ENCODE results near the gene USP4. TPM values are rescaled to one million over a fixed set of nuclear protein-coding genes. Genes with fewer than 3 reads are reported as not detected.

The USP4 gene
- polyA plus RNA-seq, 3 donors = 68.6 to 125 (median 78.9) TPM

DNA sequence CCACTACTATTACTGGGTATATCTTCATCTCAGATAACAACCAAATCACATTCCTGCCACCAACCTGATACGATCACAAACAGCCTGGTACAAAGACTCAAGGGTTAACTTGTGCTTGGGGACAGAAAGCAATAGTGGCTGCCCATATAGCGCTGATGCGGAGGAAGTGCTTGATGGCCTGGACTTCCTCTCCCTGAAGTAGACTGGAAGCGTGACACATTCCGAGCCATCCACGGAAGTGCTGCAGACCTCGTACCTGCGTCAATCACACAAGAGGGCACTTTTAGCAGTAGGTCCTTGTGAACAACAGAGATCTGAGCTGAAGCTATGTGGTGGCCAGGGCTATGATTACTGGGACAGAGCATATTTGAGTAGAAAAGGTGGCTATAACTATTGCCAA, 45.5 kb downstream of the USP4 start:
- Mint-ChIP-seq H3K4me1 (peaks cover 10% of the 10 kb centered on the region), H3K27ac (peak overlapping the region in 2 of 7 donors; percentile 48 to 54), H3K27me3 (ENCODE audit: low read depth in 3 of 3) (no peaks in the 10 kb centered on the region), H3K36me3 (peaks cover 76 to 97% of the 10 kb centered on the region in 2 donors), H3K9me3 (no peaks in the 10 kb centered on the region), H3K4me3 (no peak overlapping the region)
- Histone ChIP-seq H3K27me3 (ENCODE audit: control insufficient read depth in 2 of 2, insufficient read depth in 2 of 2, low read length in 2 of 2) (no peaks in the 10 kb centered on the region), H3K36me3 (replicated peaks in 1 of 2; ENCODE audit: control insufficient read depth in 1 of 2, insufficient read depth in 2 of 2, low read length in 2 of 2) (peaks cover 76 to 95% of the 10 kb centered on the region in 2 donors), H3K79me2 (ENCODE audit: insufficient read depth, low read length) (no peaks in the 10 kb centered on the region), H3K27ac (ENCODE audit: low read depth in 1 of 2, low read length in 2 of 2) (peak overlapping the region in 1 of 2 donors; percentile 7), H3K4me3 (replicated peaks in 1 of 3; ENCODE audit: low read depth in 2 of 3, low read length in 3 of 3) (no peak overlapping the region), H3K9ac (ENCODE audit: insufficient read depth, low read length, poor library complexity, severe bottlenecking) (no peak overlapping the region), H3K4me2 (replicated peaks; ENCODE audit: extremely low read depth, low read length, poor library complexity, severe bottlenecking) (no peak overlapping the region), H4K20me1 (ENCODE audit: insufficient read depth, low read length) (peaks cover 40% of the 10 kb centered on the region), H3K9me3 (replicated peaks in 1 of 2; ENCODE audit: control insufficient read depth in 1 of 2, insufficient read depth in 1 of 2, low read length in 2 of 2) (no peaks in the 10 kb centered on the region), H3K4me1 (ENCODE audit: control insufficient read depth in 1 of 2, insufficient read depth in 2 of 2, low read length in 2 of 2) (peaks cover 4 to 10% of the 10 kb centered on the region in 2 donors), H2AFZ (ENCODE audit: insufficient read depth, low read depth, low read length, poor library complexity, severe bottlenecking) (no peak overlapping the region)
- 80% methylated on average over 8 of the region's 8 CpGs for WGBS (ENCODE audit: insufficient coverage)
- TF ChIP-seq, protein P1, sequence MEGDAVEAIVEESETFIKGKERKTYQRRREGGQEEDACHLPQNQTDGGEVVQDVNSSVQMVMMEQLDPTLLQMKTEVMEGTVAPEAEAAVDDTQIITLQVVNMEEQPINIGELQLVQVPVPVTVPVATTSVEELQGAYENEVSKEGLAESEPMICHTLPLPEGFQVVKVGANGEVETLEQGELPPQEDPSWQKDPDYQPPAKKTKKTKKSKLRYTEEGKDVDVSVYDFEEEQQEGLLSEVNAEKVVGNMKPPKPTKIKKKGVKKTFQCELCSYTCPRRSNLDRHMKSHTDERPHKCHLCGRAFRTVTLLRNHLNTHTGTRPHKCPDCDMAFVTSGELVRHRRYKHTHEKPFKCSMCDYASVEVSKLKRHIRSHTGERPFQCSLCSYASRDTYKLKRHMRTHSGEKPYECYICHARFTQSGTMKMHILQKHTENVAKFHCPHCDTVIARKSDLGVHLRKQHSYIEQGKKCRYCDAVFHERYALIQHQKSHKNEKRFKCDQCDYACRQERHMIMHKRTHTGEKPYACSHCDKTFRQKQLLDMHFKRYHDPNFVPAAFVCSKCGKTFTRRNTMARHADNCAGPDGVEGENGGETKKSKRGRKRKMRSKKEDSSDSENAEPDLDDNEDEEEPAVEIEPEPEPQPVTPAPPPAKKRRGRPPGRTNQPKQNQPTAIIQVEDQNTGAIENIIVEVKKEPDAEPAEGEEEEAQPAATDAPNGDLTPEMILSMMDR (IDR thresholded peaks at IDR 0.05) = no peak
- intact Hi-C loops (cut with micrococcal nuclease) = no loop called here
- DNase-seq = no peak

DNA sequence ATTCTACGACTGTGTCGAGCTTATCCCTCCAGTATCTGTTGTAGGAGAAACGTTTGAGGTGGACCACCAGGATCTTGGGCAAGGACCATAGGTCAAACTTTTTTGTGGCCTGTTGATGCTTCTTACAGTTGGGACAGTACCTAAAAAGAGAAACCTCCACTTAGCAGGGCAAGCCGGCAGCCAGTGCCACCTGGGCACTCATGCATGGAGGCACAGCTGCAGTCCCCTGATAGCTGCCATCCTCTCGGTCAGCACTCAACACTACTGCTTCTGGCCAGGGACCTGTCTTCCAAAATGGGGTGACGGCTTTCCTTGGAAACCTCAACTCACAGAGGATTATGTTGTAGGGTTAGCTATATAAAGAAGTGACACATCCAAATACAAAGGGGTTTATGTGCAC, 55.9 kb downstream of the USP4 start:
- H3K27ac Mint-ChIP-seq = no peak overlapping the region
- peaks cover 5% of the 10 kb centered on the region for H3K4me1 Mint-ChIP-seq

More for the DNA sequence above, 55.9 kb downstream of the USP4 start:
- intact Hi-C loops (cut with micrococcal nuclease) = loop anchor here in 1 of 2 donors (1.0 kb wide), 1 partner anchor 14 kb away; no protein-coding TSS in a partner anchor
- Histone ChIP-seq H3K9me3 (replicated peaks in 1 of 2; ENCODE audit: control insufficient read depth in 1 of 2, insufficient read depth in 1 of 2, low read length in 2 of 2) (no peaks in the 10 kb centered on the region), H3K9ac (ENCODE audit: insufficient read depth, low read length, poor library complexity, severe bottlenecking) (no peak overlapping the region), H2AFZ (ENCODE audit: insufficient read depth, low read depth, low read length, poor library complexity, severe bottlenecking) (no peak overlapping the region), H3K79me2 (ENCODE audit: insufficient read depth, low read length) (no peaks in the 10 kb centered on the region), H3K27me3 (ENCODE audit: control insufficient read depth in 2 of 2, insufficient read depth in 2 of 2, low read length in 2 of 2) (no peaks in the 10 kb centered on the region), H3K27ac (ENCODE audit: low read depth in 1 of 2, low read length in 2 of 2) (no peak overlapping the region), H3K36me3 (replicated peaks in 1 of 2; ENCODE audit: control insufficient read depth in 1 of 2, insufficient read depth in 2 of 2, low read length in 2 of 2) (peaks cover 81 to 97% of the 10 kb centered on the region in 2 donors), H3K4me2 (replicated peaks; ENCODE audit: extremely low read depth, low read length, poor library complexity, severe bottlenecking) (no peak overlapping the region), H3K4me1 (ENCODE audit: control insufficient read depth in 1 of 2, insufficient read depth in 2 of 2, low read length in 2 of 2) (peaks cover 6% of the 10 kb centered on the region in 2 donors), H4K20me1 (ENCODE audit: insufficient read depth, low read length) (peaks cover 20% of the 10 kb centered on the region), H3K4me3 (replicated peaks in 1 of 3; ENCODE audit: low read depth in 2 of 3, low read length in 3 of 3) (no peak overlapping the region)
- peaks cover 0 to 5% (median 0%) of the 10 kb centered on the region in 7 donors for H3K9me3 Mint-ChIP-seq
- no peaks in the 10 kb centered on the region for H3K27me3 Mint-ChIP-seq (ENCODE audit: low read depth in 3 of 3)
- peaks cover 73 to 98% of the 10 kb centered on the region in 2 donors for H3K36me3 Mint-ChIP-seq
- 100% methylated on average over 2 of the region's 6 CpGs for WGBS (ENCODE audit: insufficient coverage)
- H3K4me3 Mint-ChIP-seq = no peak overlapping the region
- DNase-seq = no peak
- TF ChIP-seq, protein P1 (IDR thresholded peaks at IDR 0.05) = no peak

All from CD14-positive monocyte (primary cell).